Ectodermal cell (in vitro differentiated cells): ENCODE measurements around the gene BMP8B.

ENCODE experiments used
- H3K27ac ChIP-seq: 2 replicates; pipeline ENCODE4 v1.7.0; 2013; ENCODE audit warnings: mild to moderate bottlenecking, low read depth, low read length; ENCODE audit not compliant: insufficient read depth, poor library complexity, severe bottlenecking
- H3K27me3 ChIP-seq: 2 replicates; pipeline ENCODE4 v1.7.0; 2013; ENCODE audit warnings: mild to moderate bottlenecking, low read length; ENCODE audit not compliant: insufficient read depth, control insufficient read depth, poor library complexity, severe bottlenecking
- H3K36me3 ChIP-seq: one replicate; pipeline ENCODE4 v1.7.0; 2013; ENCODE audit warnings: low read length; ENCODE audit not compliant: control insufficient read depth, insufficient read depth
- H3K4me1 ChIP-seq: one replicate; pipeline ENCODE4 v1.7.0; 2013; ENCODE audit warnings: low read length; ENCODE audit not compliant: control insufficient read depth, insufficient read depth
- H3K4me3 ChIP-seq: 2 replicates; pipeline ENCODE4 v1.7.0; 2013; ENCODE audit warnings: low read depth, low read length, control low read depth; ENCODE audit not compliant: insufficient read depth
- H3K9me3 ChIP-seq: 2 replicates; pipeline ENCODE4 v1.7.0; 2013; ENCODE audit warnings: mild to moderate bottlenecking, low read length, moderate library complexity; ENCODE audit not compliant: control insufficient read depth
- WGBS, 2 experiments: methylation state at CpG; one replicate each; pipeline ENCODE4 v1.1.7; 2013; ENCODE audit warnings: missing lambda C conversion rate in 2 of 2; 5-methylcytosine and 5-hydroxymethylcytosine counted together

BMP8B gene

DNA sequence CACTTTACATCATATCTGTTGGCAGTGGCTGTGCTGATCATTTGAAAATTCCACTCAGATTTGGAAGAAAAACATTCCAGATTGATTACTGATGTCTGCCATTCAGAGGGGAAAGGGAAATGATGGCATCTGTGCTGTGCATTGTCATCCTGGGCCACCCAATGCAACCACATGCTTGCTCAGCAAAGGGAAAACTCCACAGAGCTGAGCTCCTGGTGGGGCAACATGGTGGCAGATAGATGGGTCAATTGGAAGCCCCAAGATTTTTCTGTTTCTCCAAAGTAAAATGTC, 29.3 kb downstream of the BMP8B start:
- Histone ChIP-seq H3K27ac (no peak overlapping the region), H3K4me3 (no peak overlapping the region), H3K27me3 (no peaks in the 10 kb centered on the region), H3K4me1 (no peaks in the 10 kb centered on the region), H3K9me3 (no peaks in the 10 kb centered on the region), H3K36me3 (peaks cover 3% of the 10 kb centered on the region)

DNA sequence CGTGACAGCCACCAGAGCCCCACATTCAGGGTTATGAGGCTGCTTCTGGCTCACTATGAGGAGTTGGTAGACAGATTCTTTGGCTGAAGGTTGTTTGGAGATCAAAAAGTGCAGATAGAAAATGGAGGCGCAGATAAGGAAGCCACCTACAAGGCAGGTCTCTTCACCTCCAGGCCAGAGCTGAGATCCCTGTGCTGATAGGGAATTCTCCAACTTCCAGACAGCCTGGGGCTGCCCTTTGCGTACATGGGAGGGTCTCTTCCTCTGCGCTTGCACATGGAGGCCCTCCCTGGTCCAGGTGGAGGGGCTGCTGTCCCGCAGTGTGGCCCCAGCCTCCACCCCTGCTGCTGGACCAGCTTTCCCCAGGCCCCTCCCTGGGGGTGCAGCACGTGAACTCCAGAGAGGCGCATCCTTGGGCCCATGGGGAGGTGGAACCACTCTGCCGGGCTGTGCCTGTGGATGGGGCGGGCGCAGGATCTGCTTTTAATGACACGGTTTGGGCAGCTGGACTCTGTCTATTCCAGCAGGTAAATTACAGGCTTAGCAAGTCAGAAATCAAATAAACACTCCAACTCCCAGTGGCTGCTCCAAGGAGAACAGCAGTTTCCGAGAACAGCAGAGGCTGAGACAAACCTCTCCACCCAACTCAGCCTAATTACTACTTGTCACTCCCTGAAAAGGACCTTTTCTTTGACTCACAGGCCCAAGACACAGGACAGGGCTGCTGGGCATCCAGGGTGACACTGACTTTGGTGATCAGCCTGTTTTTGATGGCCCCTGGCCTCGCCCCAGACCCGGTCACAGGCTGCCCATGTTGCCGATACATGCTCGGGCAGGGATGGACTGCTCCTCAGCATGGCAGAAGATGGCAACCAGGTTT, 29.9 kb downstream of the BMP8B start:
- H3K27ac ChIP-seq, result no peak overlapping the region
- peaks cover 7% of the 10 kb centered on the region for H3K36me3 ChIP-seq
- no peaks in the 10 kb centered on the region for H3K4me1 ChIP-seq
- H3K9me3 ChIP-seq, result no peaks in the 10 kb centered on the region
- WGBS, 2 experiments, result 94 to 95% methylated on average over 16 of the region's 16 CpGs
- H3K4me3 ChIP-seq, result no peak overlapping the region
- no peaks in the 10 kb centered on the region for H3K27me3 ChIP-seq

DNA sequence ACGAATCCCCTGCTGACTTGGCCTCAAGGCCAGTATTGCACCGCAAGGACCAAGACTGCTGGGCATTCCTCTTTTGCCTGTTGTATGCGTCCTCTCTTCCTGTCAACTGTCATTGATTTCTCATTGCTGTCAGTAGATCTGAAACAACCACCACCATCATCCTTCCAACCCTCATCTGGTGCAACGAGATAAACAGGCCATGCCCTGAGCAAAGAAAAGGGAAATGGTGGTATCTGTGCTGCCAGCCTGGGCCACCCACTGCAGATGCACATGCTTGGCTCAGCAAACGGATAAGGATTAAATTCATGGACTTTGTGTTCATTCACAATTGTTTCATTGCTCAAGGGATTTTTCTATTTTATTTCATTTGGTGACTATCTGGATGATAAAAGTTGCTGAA, 31.2 kb downstream of the BMP8B start:
- no peak overlapping the region for H3K4me3 ChIP-seq
- H3K9me3 ChIP-seq, result no peaks in the 10 kb centered on the region
- WGBS, 2 experiments, result 95 to 96% methylated on average over 5 of the region's 5 CpGs
- H3K36me3 ChIP-seq, result peaks cover 20% of the 10 kb centered on the region
- no peak overlapping the region for H3K27ac ChIP-seq
- no peaks in the 10 kb centered on the region for H3K27me3 ChIP-seq
- no peaks in the 10 kb centered on the region for H3K4me1 ChIP-seq

DNA sequence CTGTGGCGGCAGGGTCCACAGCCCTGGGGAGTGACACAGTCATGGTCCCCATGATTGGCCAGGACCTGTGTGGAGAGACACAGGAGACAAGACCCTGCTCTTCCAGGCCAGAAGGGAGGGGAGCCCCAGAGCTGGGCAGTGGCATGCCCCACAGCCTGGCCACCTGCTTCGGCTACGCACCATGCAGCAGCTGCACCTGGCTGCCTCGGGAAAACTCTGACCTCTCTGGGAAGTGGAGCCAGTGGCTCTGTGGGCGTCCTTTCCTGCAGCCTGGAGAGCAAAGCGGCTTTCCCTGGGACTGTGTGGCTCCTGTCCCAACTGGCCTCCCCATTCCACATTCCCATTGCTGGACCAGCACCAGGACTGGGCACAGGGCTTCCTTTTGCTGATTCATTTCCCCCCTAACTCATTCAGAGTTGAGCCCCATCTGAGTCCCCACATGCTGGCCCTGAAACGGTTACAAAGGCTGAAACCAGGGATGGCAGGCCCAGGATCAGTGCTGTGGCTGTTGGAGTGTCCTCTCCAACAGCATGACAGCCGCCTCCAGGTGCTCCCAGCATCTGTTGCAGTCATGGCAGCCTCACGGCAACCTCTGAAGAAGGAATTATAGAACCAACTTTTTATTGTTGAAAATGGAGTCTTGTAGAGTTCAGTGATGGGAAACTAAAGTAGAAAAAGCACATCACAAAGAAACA, 32.6 kb downstream of the BMP8B start:
- Histone ChIP-seq H3K4me3 (no peak overlapping the region), H3K4me1 (no peaks in the 10 kb centered on the region), H3K27ac (no peak overlapping the region), H3K36me3 (peaks cover 33% of the 10 kb centered on the region), H3K9me3 (no peaks in the 10 kb centered on the region), H3K27me3 (no peaks in the 10 kb centered on the region)
- 87% methylated on average over 9 of the region's 9 CpGs for WGBS, 2 experiments

DNA sequence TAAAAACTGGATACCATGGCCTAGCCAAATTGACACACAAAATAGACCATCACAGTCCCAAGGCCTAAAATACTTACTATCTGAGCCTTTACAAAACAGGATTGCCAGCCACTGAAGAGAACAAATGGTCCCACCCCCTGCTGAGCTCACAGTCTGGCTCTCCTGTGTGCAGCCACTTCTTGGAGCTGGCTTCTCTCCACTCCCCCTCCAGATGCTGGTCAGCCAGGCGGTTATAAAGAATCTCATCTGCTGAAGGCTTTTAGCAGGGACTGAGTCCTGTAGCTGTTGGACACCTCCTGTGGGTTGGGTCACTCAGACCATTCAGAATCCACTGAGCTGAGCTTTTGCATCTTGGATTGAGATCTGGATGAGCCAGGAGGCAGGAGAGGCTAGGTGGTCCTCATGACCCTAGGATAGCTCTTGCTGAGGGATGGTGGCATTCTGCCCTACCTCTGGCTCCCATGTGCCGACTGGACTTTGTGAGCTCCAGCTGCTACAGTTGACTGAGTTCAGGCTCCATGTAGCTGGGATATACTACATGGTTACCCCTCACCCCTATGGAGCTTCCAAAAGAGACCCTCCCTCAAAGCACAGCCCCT, 33.7 kb downstream of the BMP8B start:
- Histone ChIP-seq H3K9me3 (no peaks in the 10 kb centered on the region), H3K36me3 (peaks cover 44% of the 10 kb centered on the region), H3K27ac (no peak overlapping the region), H3K27me3 (no peaks in the 10 kb centered on the region), H3K4me3 (no peak overlapping the region), H3K4me1 (no peaks in the 10 kb centered on the region)
- 89 to 96% methylated on average over 2 of the region's 2 CpGs for WGBS, 2 experiments

DNA sequence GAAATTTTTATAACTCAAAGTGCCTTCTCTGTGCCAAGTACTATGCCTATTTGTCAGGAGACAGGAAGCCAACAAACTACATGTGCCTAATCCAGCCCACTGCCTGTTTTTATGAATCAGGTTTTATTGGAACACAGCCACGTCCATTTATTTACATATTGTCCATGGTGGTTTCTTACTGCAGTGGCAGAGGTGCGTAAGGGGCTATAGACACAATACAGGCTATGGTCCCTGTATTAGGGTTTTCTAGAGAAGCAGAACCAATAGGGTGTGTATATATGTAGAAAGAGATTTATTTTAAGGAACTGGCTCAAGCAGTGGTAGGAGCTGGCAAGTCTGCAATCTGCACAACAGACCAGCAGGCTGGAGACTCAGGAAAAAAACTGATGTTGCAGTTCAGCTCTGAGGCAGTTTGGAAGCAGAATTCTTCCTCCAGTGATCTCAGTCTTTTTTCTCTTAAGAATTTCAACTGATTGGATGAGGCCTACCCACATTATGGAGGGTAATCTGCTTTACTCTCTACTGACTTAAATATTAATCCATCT, 34.6 kb downstream of the BMP8B start:
- 97 to 100% methylated on average over 2 of the region's 2 CpGs for WGBS, 2 experiments
- Histone ChIP-seq H3K4me1 (no peaks in the 10 kb centered on the region), H3K27ac (no peak overlapping the region), H3K27me3 (no peaks in the 10 kb centered on the region), H3K4me3 (no peak overlapping the region), H3K9me3 (no peaks in the 10 kb centered on the region), H3K36me3 (peaks cover 53% of the 10 kb centered on the region)

DNA sequence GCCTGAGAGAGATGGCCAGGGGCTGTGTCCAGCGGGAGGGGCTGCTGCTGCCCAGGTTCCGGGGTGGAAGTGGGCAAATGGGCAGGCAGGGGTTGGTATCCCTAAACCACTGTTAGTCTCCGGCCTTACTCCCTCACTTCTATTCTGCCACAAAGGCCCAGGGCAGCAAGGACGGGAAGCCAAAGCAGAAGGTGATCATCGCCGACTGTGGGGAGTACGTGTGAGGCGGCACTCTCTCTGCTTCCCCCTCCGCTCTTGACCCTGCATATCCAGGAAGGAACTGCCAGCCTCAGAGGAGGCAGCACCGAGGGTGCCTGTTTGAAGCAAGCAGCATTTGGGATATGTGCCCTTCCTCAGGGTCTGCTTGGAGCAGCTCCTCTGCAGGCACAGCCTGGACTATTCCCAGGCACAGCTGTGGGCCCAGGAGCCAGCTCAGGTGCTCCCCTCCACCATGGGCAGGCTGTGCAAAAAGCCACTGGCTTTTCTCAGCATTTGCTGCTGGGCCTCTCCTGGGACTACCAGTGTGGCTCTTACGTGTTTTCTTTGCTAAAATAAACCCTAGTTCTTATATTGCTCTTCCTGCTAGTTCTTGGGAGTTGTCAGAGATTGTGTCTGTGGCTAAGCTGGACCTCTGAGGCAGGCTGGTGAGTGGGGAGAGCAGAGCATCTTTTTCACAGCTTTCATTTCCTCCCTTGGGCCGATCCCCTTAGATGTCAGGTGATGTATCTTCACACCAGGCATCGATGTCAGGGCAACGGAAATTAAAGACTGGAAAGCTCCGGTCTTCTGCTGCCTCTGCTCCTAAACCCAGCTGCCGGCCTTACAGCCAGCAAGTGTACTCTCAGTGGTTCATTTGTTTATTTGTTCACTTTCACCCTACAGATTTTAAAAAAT, 35.3 kb downstream of the BMP8B start:
- 95 to 96% methylated on average over 16 of the region's 16 CpGs for WGBS, 2 experiments
- Histone ChIP-seq H3K36me3 (peaks cover 58% of the 10 kb centered on the region), H3K27ac (no peak overlapping the region), H3K27me3 (no peaks in the 10 kb centered on the region), H3K4me1 (no peaks in the 10 kb centered on the region), H3K4me3 (no peak overlapping the region), H3K9me3 (no peaks in the 10 kb centered on the region)

DNA sequence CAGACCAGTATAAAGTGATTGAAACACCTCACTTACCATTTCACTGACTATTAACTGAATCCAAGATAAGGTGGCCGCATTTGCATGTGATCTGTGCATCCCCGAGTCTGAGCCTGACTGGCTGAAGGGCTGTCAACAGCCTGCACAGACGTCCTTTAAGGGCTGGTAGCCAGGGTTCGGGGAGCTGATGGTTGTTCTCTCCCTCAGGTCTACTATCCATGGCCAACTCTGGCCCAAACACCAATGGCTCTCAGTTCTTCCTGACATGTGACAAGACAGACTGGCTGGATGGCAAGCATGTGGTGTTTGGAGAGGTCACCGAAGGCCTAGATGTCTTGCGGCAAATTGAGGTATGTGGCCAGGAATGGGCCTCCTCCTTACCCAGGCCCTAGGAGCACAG, 36.0 kb downstream of the BMP8B start:
- H3K36me3 ChIP-seq, result peaks cover 58% of the 10 kb centered on the region
- no peak overlapping the region for H3K27ac ChIP-seq
- no peaks in the 10 kb centered on the region for H3K27me3 ChIP-seq
- no peak overlapping the region for H3K4me3 ChIP-seq
- H3K4me1 ChIP-seq, result no peaks in the 10 kb centered on the region
- 95% methylated on average over 6 of the region's 6 CpGs for WGBS, 2 experiments
- H3K9me3 ChIP-seq, result no peaks in the 10 kb centered on the region

DNA sequence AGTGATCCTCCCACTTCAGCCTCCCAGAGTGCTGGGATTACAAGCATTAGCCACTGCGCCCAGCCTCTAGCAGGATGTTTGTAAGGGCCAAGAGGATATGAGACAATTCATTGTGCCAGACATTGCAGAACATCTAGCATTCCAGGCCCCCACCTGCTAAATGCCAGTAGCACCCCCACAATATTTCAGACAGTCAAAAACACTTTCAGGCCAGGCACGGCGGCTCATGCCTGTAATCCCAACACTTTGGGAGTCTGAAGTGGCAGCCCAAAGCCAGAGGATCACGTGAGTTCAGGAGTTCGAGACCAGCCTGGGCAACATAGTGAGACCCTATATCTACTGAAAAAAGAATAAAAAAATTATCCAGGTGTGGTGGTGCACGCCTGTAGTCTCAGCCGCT, 37.1 kb downstream of the BMP8B start:
- Histone ChIP-seq H3K9me3 (no peaks in the 10 kb centered on the region), H3K27ac (no peak overlapping the region), H3K4me3 (no peak overlapping the region), H3K27me3 (no peaks in the 10 kb centered on the region), H3K4me1 (no peaks in the 10 kb centered on the region), H3K36me3 (peaks cover 62% of the 10 kb centered on the region)
- 94 to 97% methylated on average over 7 of the region's 7 CpGs for WGBS, 2 experiments
